GM21515 (cell line): ENCODE measurements around the gene PPP1R16B.
"Not testable (repeated sequence)": the region's sequence is repeated elsewhere in the genome, so short reads cannot be mapped to it uniquely, and the experiment has no call there.

Source experiments
- ATAC-seq: cut with Tn5 transposase; IDR thresholded peaks from one replicate; pipeline ENCODE4 v1.9.1; 2021; ENCODE audit not compliant: unreplicated experiment

PPP1R16B gene

DNA sequence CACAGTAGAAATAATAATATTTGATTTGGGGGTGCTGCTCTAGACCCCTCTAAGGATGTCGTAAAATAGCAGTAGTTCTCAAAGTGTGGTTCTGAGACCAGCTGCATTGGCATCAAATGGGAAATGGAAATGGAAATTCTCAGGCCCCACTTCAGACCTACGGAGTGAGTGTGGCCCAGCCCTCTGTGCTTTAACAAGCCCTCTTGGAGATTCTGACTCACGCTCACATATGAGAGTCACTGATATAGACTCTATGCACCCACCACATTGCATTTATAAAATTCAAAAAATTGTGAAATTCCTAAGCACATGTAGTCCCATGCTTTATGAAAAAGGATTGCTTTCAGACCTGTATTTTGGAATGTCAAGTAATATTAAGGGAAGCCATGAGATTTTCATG, 14.2 kb upstream of the PPP1R16B start:
- ATAC-seq, result no peak

DNA sequence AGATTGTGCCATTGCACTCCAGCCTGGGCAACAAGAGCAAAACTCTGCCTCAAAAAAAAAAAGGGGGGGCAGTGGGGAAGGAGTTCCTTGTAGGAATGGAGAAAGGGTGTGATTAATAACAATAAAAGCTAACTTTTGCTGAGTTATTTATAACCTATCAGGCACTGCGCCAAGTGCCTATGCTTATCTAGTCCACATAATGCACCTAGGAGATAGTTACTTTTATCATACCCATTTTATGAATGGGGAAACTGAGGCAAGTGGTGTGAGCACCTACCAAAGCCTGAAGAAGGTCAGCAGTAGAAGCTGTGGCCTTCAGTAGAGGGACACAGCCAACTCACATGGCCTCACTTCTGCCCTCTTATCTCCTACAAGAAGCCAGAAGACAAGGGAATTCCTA, 13.6 kb upstream of the PPP1R16B start:
- no peak for ATAC-seq

DNA sequence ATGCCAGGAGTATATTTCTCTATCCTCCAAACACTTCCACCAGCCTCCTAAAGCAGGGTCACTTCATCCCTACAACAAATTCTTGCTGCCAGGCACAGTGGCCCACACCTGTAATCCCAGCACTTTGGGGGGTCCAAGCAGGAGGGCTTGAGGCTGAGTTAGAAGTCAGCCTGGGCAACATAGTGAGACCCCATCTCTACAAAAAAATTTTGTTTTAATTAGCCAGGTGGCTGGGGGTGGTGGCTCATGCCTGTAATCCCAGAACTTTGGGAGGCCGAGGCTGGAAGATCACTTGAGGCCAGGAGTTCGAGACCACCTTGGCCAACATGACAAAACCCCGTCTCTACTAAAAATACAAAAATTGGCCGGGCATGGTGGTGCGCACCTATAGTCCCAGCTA, 11.4 kb upstream of the PPP1R16B start:
- ATAC-seq, result not testable (repeated sequence)

DNA sequence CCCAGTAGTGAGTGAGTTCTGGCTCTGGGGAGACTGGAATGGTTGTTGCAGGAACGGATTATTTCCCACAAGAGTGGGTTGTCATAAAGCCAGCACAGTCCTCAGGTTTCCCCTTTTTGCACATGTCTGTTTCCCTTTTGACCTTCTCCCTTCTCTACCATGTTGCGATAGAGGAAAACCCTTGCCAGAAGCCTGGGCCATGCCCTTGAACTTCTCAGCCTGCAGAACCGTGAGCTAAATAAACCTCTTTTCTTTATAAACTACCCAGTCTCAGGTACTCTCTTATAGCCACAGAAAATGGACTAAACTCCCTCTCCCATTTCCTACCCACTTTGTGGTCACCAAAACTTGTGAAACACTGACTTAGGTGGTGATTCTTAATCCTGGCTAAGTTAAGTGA, 7.2 kb upstream of the PPP1R16B start:
- no peak for ATAC-seq

DNA sequence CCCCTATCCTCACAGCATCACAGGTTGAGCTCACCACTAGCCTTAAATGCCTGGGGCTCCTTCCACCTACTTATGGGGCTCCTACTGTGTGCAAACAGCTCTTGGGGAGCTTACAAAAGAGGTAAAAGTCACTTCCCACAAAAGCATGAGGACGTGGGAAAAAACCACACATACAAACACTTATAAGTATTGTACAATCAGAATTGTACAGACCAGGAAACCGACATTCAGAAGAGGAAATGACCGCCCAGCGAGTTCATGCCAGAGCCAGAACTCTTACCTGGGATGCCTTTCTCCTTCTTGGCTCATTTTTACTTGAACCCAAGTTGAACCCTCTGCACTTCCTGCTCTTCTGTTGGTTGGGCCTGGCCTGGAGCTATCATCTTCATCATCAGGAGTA, 6.3 kb upstream of the PPP1R16B start:
- ATAC-seq, result no peak

DNA sequence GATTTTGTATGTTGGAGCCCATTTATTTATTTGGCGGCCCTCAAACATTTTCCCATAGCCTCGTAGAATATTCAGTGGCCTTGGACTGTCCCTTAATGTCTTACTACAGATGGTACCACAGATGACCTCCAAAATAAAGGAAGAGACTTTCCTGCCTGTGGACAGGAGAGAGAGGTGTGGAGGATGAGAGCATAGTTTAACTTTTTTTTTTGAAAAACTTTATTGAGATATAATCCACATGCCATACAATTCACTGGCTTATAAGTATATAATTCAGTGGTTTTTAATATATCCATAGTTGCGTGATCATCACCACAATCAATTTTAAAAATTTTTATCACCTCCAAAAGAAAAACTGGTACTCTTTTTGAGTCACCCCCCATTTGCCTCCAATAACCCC, 4.6 kb upstream of the PPP1R16B start:
- no peak for ATAC-seq

DNA sequence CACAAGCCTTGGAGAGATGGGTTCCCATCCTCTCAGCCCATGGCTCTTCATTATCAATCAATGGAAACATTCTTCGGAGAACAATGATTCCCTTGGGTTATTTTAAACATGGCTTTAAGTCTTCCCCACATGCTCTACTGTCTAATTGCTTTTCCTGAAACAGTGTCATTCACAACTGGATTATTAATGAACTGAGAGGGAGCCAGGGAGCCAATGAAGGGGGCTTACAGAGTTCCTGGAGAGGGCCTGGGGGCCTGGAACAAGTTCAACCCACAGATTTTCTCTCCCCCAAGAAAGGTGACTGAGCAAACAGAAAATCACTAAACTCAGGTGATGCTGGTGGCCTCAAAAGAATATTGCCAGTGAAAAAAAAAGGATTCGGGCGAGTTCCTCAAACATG, 1.3 kb upstream of the PPP1R16B start:
- ATAC-seq, result no peak

DNA sequence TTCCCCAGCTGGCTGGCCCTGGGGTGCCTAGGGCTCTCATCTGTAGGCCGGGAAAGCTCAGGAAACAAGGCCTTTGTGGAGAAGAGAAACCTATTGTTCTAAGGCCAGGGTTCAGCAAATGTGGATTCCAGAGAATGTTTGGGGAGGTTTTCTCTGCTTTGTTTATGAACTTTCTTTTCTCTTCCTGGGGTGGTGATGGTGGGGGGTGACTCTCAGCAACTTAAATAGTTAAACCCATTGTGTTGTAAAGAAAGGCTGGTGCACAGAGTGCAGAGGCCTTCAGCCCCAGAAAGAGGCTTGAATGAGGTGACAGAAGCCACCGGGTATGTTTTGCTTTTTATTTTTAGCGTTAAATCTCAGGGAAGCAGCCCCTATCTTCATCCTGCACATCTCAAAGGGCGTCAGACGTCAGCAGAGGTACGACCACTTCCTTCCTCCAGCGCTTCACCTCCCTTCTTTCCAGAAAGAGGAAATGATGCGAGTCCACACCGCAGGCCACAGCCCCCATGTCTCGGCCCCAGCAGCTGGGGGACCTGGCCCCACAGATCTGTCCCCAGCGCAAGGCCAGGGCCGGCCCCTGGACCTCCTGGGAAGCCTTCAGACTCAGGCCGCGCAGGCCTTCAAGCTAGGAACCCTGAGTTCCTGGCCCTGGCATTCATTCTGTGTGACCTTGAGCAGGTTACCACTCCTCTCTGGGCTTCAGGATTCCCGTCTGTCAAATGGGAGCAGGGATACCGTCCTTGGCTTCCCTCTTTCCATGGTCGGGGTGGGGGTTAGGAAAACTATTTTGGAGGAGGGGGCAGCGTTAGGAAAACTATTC, 605 bp upstream of the PPP1R16B start:
- peak; percentile 35 for ATAC-seq

DNA sequence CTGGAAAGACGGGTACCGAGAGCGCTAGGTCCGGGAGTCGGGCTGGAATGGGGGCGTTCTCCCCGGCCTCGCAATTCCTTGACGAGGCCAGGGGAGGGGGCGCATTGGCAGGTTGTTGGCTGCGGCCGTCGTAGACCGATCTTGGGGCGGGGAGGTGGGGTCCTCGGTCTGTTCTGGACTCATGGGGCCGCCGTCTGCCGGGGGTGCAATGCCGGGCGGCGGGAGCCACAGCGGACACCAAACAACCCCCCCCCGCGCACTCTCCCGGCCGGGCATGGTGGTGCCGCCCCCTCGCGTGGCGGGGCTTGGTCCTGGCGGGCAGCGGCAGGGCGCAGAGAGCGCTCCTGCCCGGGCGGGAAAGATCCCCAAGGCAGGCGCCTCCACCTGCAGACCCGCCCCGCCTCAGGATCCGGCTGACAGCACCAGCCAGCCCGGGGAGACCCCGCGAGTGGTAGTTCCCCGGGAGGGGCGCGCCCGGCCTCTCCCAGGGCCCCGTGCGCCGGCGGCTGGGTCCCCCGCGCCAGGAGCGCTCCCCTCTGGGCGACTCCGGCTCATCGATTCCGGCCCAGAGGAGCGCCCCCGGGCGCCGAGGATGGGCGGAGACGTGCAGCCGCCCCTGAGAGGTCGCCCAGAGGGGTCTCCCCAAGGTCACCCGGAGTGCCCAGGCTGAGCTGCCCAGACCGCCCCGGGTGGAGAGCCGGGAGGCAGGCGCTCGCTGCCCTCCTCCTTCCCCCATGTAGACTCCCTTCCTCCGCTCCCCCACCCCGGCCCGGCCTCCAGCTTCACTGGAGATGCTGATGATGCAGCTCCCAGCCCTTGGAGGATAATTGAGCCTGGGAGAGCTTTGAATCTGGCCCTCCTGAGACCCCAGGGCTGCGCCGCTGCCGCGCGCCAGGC, 709 bp downstream of the PPP1R16B start:
- ATAC-seq, result no peak

DNA sequence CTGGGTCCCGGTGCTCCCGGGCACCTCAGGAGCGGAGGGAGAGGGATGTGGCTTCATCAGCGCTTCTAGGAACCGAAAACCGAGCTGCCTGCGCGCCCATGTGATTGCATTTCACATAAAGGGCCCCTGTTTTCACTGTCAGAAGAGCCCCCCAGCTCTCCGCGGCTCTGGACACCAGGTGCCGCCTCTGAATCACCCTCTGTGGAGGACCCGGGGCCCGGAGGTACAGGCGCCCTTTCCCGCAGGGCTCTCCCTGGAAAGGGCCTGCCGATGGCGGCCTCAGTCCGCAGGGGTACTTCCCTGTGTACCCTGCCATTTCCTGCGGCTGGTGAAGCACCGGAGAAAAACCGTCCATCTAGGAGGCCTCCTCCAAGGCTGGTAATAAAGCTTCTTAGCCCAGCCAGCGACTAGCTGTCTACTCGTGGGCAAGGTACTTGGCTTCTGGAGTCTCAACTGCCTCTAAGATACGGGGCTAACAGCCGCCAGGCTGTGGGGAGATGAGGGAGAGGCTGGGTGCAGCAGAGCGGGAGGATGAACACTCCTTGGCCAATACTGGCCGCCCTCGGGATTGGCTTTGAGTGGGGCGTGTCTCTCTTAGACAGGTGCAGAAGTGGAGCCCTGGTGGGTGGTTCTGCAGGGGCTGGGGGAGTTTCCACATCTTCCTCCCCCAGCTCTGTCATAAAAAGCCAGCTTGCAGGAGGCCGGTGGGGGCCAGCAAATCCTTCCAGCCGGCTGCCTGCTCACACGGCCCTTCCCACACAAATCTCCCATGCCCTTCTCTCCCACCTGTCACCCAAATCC, 1.6 kb downstream of the PPP1R16B start:
- ATAC-seq, result no peak

DNA sequence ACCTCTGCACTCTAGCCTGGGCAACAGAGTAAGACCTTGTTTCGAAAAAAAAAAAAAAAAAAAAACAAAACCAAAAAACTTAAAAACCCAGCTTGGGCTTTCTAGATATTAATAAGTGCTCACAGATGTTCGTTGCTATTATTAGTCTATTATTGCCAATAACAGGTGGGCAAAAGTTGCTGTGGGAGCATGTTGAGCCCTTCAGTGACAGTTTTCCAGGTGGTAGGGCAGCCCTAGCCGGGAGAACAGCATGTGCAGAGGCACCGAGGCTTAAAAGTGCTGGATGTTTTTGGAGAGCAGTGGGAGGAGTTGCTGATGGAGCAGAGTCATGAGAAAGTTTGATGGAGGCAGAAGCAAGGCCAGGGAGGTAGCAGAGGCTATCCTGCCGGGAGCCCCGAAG, 4.4 kb downstream of the PPP1R16B start:
- no peak for ATAC-seq

DNA sequence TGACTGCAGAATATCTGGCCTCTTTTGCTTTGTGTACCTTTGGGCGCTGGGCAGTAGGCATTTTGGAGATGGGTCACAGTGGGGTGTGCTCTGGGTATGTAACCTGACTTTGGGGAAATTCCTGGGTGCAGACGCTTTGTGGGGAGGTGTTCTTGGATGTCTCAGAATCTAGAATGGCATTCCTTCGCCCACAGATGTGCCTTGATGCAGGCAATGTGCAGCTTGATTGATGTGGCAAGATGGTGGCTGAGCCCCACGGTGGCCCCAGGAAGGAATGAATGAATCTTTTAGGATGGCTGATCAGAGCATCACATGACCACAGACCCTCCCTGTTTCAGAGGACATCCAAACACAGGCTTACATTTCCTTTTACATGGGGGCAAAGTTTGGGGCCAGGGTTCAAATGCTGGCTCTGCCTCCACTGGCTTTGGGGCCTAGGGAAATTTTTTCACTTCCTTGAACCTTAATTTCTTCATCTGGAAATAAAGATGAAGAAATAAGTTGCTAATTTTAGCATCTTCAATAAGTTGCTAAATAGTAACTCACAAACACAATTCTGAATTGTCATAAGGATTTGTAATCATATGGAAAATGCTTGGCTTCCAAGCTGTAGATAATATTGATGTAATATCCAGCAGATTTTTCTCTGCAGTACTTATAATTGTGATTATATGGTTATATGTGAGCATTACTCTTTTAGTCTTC, 5.6 kb downstream of the PPP1R16B start:
- no peak for ATAC-seq

DNA sequence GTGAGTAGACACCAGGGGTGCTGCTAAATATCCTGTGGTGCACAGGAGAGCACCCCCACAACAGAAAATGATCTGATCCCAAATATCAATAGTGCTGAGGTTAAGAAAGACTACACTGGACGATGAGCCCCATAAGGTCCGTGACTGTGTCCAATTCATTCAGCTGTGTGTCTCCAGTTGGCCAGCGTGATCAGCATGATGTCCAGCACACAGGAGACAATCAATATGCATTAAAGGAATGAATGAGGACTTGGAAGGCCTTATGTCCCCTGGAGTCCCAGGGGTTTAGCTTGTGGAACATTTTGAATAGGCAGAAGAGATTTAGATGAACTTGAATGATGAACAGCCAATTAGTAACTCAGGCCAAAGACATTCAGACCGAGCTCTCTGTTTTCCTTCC, 6.3 kb downstream of the PPP1R16B start:
- ATAC-seq, result no peak

DNA sequence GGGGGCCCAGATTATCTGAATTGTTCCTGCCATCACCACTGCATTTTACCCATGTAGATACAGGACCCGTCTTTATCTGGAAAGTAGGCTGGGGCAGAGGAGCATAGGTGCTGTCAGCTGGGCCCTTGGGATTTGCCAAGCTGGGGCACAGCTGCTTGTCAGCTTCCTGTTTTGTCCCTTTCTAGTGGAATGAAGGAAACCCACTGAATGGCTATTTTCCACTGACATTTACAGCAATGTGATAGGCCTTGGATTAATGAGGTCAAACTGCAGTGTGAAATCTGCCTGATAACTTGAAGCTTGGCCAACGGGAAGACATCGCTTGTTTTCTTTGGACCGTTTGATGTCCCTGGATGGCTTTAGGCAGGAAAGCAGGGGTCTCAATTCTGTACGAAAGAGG, 6.7 kb downstream of the PPP1R16B start:
- no peak for ATAC-seq

DNA sequence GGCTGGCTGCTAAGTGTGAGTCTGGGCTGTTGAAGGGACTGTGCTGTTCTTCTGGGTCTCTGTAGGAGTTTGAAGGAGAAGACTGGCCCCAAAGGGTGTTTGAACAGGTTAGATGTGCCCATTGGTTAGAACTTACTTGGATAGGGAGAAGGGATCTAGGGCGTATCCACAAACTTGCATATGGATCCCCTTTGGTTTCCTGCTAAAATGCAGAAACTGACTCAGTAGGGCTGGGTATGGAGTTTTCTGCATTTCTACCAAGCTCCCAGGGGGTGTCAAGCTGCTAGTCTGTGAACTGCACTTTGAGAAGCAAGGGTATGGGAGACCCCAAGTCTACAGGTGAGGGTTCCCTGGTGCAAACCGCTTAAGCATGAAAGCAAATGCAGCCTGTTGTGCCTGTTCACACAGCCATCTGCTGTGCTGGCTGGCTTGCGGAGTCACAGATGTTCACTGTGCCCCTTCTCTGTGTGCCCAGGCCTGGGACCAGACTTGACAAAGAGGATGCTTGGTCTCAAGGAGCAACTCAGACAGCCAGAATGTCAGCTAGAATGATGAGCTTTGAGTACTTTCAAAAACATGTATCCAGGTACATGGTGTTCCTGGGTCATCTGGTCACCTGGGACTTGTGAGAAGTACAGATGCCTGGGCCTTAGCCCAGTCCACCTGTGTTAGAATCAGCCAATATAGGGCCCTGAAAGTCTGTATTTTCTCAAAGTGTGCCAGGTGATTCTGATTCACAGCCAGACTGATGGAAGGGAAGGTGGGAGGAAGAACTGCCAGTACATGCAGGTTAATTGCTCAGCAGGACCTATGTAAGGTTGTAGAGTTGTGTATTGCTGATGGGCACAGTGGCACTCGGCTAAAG, 7.4 kb downstream of the PPP1R16B start:
- no peak for ATAC-seq

DNA sequence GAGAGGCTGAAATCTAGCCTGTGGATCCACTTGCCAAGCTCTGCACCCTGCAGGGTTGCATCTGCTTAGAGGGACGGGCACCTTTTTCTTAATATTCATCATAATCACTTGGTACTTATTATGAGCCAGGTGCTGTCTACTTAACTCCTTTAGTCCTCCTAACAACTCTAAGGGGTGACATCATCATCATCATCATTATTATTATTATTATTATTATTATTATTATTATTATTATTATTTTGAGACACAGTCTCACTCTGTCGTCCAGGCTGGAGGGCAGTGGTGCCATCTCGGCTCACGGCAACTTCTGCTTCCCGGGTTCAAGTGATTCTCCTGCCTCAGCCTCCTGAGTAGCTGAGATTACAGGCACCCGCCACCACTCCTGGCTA, 8.1 kb downstream of the PPP1R16B start:
- not testable (repeated sequence) for ATAC-seq

DNA sequence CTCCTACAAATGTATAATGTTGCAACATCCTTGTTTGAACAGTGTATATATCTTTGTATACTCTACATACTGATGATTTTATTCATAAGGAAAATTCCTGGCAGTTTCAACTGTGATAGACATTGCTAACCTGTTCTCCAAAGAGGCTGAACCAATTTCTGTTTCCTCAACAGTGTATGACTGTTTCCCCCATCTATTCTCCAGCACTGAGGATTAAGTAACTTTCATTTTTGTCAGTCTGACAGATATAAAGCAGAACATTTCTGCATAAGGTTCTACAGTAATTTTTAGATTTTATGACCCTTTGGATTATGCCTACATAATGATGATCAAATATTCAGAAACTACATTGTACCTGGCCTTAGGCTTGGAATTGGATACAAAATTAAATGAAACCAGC, 9.9 kb downstream of the PPP1R16B start:
- ATAC-seq, result no peak

DNA sequence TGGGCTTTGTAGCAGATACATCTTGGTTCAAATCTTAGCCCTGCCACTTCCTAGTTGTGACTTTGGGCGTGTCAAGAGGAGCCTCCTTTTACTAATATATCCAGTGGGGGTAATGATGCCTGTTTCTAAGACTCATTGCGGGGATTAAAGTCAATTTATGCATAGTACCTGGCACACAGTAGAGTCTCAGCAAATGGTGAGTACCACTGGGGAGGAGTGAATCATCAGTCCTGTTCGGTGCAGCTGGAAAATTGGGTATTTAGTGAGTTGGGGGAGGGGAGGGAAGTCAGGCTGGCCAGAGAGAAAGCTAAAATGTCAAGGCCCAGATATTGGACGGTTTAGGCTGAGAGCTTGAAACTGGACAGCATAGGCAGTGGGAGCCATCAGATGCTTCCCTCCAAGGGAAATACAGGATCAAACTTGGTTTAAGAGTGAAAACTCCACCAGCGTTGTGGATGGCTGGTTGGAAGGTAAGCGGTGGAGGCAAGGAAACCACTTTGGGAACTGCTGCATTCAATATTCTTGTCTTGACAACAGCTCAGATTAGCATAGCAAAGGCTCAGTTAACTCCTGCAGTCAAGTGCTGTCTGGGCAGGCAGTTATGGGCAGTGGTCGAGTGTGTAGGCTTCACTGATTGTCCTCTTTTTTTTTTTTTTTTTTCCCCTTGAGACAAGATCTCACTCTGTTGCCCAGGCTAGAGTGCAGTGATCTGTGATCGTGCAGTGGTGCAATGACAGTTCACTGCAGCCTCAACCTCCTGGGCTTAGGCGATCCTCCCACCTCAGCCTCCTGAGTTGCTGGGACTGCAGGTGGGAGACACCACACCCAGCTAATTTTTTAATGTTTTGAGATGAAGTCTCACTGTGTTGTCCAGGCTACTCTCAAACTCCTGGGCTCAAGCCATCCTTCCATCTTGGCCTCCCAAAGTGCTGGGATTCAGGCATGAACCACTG, 12.9 kb downstream of the PPP1R16B start:
- no peak for ATAC-seq

DNA sequence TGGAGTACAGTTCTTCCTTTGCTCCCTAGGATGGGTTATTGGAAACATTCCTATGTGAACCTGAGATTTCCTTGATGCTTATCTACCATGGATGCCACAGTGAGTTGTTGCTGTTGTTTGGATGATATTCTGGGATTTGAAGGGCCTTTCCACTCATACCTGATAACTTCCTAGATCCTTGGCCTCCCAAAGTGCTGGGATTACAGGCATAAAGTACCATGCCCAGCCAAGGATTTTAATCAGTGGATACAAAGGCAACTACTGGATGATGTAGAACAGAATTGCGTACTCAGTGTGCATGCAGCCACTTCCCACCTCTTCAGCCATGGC, 20.0 kb downstream of the PPP1R16B start:
- ATAC-seq, result no peak
